GM19372 (cell line): Measurements from ENCODE around the gene C1QL1.

Experiments used
- ATAC-seq: cut with Tn5 transposase; IDR thresholded peaks from one replicate; pipeline ENCODE4 v1.9.1; 2021; ENCODE audit warnings: mild to moderate bottlenecking, low read depth, moderate library complexity; ENCODE audit not compliant: unreplicated experiment

Gene C1QL1

DNA sequence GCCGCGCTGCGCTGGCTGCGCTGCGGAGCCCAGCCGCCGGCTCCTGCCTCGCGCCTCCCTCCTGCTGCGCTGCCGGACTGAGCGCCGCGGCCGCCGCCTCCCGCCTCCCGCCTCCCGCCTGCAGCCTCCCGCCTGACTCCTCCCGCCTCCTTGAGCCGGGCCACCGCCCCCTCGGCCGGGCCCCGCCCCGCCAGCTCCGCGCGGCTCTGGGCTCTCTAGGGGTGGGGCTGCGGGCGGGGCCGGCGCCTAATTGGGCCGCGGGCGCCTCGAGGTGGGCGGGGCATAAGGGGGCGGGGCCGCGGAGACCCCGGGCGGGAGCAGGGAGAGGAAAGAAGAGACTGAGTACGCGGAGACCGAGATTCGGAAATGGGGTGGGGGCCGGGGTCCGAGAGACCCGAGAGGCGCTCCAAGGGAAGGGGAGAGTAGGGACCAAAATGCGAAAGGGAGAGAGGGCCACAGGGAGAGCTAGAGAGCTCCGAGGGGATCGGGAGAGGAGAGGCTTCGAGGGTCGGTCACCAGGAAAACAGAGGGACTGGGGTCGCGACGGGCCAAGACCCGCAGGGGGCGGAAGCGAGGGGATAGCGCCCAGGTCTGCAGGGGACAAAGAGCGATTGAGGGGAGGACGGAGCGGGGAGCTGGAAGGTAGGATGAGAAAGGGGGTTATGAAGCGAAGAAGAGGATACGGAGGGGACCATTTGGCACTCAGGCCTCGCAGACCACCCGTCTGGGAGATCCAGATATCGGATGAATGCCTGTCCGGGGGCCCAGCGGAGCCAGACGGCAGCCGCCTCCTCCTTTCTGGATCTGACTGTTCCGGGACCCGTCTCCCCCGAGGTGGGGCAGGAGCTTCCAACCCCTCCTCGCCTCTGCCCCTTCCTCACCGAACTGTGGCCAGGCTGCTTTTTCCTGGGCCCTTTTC lies at the start of gene C1QL1:
C1QL1 (minus strand) TSS at position 79 of the 919 bp plus-strand sequence. CDS start 255 bp downstream, outside the sequence.
- ATAC-seq: peak; percentile 92

DNA sequence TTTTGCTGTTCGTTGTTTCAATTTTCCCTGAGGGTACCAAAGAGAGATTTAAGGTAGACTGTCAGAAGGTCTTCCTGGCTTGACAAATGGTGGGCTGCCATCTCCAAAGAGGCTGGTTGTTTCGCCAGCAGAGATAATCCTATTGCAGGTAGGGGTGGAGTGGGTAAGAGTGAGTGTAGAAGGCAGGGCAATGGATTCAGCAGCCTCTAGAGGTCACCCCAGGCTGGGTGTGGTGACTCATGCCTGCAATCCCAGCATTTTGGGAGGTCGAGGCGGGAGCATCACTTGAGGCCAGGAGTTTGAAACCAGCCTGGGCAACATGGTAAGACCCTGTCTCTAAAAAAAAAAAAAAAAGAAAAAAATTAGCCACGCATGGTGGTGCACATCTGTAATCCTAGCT lies 48.7 kb upstream of the C1QL1 start:
- ATAC-seq: no peak

DNA sequence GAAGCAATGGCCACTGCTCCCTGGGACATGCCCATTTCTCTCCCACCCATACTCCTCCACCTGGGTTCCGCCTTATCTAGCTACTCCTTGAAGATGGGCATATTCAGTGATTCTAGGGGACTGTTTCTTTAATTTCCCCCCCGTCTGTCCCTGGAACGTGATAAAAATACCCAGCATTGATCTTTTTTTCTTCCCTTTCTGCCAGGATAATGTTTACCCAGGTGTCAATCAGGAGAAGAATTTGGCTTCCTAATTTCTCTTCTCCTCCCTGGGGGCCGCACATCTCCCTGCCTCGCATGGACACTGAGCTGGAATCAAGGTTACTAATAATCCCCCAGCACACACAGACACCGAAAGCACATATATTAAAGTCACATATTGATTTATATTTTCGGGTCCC lies 48.1 kb upstream of the C1QL1 start:
- no peak for ATAC-seq

DNA sequence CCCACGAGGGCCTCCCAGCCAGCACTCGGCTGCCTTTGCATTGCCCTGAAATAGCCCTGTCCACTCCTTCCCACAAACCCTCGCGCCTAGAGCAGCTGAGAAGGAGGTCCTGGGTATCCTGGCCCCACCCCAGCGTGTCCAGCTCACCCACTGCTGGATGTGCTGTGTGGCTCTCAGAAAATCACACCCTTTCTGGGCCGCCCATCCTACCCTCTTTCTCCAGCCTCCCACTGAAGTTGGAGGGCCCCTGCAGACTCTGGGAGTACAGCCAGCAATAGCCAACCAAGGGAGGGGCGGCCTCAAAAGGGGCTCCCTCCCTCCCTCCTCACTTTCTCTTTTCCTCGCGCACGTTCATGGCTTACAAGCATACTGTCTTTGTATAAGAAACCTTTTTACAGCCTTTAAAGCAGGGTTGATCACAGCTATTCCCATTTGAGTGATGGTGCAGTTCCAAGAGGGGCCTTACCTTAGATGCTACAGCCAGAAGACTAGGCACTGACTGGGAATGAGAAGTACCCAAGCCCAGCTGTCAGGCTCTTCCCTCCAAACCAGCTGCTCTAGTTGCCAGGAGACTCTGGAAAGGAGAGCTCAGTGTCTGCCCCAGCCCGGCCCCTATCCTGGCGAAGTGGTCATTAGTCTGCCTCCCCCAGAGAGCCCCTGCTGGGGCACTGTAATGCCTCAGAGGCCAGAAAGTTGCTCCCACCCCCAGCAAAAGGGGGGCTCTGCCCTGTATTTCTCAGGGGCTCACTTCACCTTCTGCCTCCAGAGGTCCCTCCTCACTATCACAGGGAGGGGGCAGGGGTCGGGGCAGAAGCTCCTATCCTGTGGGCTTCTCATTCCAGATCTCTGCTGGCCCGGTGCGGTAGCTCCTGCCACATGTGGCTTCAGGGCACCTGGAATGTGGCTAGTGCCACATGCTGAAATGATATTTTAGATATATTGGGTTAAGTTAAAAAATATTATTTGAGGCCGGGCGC lies 45.2 kb upstream of the C1QL1 start:
- ATAC-seq: no peak

DNA sequence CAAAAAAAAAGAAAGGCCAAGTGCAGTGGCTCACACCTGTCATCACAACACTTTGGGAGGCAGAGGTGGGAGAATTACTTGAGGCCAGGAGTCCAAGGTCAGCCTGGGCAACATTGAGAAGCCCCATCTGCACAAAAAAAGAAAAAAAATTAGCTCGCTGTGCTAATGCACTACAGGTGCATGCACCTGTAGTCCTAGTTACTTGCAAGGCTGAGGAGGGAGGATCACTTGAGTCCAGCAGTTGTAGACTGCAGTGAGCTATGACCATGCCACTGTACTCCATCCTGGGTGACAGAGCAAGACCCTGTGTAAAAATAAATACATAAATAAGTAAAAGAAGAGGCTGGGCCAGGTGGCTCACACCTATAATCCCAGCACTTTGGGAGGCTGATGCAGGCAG lies 43.7 kb upstream of the C1QL1 start:
- ATAC-seq: no peak

DNA sequence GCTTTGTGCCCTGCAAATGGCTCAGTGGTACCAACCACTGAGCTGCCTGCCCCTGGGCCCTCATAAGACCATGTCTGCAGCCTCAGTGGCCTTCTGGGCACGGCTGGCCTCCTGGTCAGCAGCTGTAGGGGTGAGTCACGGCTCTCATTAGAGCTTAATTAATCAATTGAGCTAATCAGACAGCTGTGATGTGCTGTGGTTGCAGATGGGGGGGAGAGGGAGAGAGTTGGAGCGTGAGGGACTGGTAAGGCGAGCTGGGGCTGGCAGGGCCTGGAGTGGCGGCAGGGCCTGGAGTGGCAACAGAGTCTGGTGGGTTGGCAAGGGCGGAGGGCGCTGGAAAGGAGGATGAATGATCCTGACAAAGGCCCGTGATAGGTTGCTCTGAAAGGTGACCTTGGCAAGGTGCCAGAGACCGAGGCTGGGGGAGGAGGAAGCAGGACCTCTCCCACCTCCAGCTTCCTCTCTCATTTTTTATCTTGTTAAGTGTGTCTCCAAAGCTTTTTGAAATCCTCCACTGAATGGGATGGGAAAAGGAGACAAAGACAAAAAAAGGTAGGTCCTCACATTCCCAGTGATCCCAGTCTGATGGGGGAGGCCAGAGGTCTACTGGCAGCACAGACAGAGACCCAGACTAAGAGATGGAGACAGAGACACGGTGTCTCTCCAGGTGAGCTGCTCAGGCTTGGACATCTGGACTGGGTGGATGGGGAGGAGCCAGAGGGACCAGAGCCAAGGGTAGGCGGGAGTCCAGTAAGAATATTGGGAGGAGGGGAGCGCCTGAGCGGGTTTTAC lies 41.8 kb upstream of the C1QL1 start:
- no peak for ATAC-seq

DNA sequence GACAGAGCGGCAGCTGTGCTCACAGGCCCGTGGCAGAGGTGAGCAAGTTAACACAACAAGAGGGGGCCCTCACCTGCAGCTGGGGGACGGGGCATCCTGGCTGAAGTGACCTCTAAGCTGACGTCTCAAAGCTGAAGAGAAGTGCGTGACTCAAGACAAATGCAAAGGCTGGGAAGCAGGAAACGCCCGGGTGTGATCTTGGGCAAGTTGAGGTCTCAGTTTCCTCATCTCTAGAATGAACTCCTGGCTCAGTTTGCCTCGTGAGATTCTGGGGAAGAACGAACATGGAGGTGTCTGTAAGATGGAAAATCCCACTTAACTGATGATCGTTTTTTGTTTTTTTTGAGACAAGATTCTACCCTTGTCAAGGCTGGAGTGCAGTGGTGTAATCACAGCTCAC lies 40.1 kb upstream of the C1QL1 start:
- ATAC-seq: no peak

DNA sequence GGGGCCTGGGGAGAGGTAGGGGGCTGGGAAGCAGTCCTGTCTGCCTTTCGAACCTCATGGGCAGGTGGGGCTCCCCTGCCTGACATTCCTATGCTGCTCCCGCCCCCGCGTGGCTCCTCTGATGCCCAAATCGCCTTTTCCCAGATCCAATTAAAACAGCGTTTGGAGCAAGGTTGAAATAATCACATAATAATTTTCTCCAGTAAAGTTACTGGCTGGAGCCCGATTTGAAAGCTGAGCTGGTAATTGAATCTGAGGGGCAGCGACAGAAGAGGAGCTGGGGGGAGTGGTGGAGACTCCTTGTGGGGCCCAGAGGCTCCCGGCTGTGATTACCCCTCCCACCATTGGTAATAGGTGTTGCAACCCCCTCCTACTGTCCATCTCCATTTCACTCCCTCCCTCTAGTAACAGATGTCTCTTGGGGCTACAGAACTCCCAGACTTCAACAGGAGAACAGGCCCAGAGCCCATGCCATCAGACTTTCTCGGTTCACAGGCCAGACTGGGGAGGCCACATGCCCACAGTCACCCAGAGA lies 38.9 kb upstream of the C1QL1 start:
- ATAC-seq: no peak

DNA sequence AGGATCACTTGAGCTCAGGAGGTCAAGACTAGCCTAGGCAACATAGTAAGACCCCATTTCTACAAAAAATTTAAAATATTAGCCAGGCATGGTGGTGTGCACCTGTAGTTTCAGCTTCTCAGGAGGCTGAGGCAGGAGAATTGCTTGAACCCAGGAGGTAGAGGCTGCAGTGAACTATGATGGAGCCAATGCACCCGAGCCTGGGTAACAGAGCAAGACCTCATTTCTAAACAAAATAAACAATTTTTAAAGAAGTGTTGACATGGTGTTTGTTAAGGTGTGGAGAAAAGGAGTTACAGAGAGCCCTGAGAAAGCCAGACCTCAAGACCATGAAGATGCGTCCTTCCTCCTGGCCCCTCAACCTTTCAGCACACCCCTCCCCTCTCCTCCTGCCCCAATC lies 37.6 kb upstream of the C1QL1 start:
- no peak for ATAC-seq

DNA sequence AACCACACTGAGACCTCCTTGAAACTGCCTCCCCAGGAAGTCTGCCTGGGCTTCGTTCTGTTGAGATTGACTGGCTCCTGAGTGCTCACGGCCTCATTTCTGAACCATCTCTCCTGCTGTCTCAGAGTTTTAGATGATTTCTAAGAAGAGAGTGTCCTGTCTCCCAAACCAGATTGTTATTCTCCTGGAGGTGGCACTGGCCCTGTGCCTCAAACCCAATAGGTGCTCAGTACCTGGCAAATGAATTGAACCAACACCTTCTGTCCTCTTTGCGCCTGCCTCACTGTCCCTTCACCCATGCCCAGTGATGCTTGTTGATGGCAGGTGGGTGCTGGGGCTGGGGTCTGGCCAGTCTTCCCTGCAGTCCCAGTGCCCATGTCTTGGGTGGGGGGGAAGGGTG lies 36.3 kb upstream of the C1QL1 start:
- no peak for ATAC-seq

DNA sequence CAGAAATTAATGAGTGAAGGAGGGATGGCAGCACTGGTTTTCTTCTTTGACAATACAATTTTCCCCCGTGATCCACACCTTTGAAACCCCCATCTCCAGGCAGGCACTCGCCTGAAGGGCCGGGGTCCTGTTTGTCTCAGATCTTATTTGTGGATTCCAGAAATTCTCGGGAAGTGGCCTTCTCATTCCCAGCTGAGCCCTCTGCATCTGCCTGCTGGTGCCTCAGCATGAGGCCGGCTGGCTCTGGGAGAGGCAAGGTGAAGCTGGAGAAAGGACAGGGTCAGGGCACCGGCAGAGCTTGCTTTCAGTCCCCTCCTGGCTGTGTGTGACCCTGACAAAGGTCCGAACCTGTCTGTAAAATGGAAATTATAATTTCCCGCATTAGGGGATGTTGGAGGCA lies 35.8 kb upstream of the C1QL1 start:
- no peak for ATAC-seq

DNA sequence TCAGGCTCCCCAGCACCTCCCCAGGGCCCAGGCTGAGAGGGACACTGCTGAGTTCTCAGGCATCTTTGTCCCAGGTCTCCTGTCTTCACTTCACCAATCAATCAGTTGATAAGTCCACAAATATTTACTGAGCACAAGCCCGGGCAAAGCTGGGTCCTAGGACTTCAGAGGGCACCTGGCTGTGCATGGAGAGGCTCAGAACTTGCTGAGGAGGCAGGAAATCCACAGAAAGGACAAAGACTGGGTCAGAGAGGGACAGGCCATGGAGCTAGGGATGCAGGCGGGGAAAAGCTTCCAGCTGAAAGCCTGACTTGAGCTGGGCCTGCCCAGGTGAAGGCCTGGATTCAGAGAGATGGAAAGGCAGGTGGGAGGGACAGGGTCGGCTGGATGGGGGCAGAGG lies 33.2 kb upstream of the C1QL1 start:
- ATAC-seq: no peak

DNA sequence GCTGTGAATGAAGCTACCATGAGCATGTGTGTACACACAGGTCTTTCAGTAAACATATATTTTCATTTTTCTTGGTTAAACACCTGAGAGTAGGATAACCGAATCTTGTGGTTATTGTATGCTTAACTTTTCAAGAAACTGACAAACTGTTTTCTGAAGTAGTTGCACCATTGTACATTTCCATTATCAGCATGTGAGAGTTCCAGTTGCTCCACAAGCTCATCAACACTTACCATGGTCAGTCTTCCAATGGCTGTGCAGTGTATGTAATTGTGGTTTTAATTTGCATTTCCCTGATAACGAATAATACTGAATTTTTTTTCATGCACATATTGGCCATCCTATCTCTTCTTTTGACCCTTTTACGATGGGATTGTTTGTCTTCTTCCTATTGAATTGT lies 31.3 kb upstream of the C1QL1 start:
- no peak for ATAC-seq

DNA sequence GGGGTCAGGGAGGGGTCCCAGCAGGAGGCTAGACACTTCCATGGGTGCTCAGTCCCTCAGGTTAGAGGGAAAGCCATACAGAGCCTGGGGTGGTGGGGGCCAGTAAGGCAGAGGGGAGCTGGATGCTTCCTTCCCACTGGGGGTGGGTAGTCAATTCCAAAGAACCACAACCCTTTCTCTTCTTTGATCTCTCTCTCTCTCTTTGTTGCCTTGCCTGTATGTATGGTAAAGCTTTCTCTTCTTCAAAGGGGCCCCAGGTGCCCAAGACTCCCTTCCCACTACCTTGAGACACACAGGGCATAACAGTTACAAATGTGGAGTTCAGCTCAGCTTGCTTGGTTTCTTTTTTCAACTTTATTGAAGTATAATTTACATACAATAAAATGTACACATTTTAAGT lies 30.5 kb upstream of the C1QL1 start:
- ATAC-seq: no peak

DNA sequence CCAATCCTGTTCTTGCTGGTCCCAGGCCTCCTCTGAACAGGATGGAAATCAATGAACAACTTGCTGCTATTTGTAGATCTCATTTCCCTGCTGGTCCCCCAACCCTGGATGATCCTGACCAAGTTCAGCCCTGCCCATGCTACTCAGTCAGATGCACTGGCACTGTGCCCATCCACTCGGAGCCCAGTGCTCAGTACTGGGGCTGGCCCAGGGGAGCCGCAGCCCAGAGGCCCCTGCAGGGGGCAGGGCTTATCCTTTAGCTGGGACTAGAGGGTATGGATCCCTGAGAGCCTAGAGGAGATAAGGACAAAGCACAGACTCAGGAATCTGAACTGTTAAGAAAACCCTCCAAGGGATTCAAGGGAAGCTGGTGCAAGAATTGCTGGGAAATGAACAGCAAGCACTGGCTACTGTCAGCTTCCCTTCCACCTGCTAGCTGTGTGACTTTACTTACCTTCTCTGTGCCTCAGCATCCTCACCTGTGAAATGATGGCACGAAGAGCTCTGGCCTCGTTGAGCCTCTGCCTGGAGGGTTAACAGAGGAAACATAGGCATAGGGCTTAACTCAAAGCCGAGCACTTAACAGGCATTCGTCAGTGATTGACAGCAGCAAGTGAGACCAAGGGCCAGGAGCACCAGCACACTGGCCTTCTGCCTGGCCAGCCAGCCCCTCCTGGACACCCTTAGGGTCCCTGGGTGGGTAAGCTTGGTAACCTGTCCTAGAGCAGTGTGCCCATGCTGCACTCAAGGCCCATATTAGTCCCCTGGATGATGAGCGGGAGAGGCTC lies 29.8 kb upstream of the C1QL1 start:
- no peak for ATAC-seq

DNA sequence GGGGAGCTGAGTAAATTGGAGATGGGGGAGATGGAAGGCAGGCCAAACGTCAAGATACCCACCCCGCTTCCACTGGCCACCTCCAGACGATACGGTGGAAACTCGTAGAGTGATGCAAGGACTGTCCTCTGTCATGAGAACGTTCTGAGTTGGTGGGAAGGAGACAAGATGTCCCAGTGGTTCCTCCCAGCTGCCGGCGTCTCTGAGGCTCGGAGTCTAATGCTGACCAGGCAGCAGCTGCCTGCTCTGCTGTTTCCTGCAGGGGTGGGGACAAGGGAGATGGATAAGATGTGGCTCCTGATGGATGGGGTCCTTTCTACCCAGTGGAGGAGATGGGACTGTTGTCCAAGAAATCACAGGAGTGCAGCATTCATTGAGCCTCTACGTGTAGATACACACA lies 28.2 kb upstream of the C1QL1 start:
- ATAC-seq: no peak

DNA sequence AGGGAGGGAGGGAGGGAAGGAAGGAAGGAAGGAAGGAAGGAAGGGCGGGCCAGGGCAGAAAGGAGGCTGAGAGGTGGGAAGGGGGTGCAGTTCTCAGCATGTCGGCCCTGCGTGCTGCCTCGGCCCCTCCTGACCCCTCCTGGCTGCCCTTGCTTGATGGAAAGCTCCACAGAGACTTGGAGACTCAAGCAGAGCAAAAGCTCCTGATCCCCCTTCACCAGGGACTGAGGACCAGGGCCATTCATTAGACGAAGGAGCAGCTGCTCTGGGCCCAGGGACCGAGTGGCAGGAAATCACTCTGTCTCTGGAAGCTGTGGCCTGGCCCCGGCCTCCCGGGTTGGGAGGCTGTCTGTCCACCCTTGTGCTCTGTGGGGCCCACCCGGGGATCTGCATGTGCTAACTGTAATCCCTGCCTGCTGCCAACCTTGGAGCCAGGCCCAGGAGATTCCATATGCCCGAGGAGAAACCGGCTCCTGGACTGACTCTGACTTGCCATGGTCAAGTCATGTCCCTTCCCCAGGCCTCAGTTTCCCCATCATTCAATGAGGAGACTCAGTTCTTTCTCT lies 27.4 kb upstream of the C1QL1 start:
- no peak for ATAC-seq

DNA sequence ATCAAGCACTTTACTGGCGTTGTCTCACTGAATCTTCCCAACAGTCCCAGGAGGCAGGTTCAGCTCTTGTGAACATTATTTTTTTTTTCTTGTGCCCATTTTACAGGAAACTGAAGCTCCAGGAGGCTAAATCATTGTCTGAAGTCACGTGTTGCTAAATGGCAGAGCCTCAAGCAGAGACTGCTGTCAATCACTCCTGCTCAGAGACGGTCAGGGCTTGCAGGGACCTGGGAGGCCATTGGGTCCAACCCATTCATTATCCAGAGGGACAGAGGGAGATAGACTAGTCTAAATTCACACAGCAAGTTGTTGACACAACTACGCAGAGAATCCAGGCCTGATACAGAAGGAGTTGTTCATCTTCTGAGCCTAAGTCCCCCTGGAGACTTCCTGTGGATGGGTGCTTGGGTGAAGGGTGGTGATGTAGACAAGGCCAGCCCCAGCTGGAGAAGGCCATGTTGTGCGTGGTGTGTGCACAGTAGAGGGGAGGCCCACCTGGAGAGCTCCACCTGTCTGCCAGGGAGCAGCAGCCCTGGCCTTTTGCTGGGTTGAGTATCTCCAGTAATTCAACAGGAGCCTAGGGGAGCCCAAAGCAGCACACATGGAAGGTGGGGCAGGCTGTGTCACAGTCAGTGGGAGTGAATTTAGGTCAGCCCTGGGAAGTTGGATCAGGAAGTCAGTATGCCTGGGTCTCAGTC lies 24.3 kb upstream of the C1QL1 start:
- no peak for ATAC-seq

DNA sequence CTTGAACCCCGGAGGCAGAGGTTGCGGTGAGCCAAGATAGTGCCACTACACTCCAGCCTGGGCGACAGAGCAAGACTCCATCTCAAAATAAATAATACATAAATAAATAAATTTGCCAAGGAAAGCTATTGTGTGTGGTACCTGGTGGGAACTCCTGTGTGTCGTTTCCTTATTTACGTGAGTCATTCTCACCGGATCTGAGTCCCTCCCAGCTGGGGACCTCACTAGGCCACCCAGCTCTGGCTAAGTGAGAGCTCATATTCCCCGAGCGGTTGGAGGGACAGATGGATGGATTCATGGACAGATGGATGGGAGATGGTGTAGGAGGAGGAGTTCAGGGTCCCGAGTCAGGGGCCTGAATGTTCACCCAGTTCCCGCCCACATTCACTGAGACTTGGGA lies 22.9 kb upstream of the C1QL1 start:
- ATAC-seq: no peak
